ENCODE data around the gene PIGT. TPM values are rescaled to one million over a fixed set of nuclear protein-coding genes. Genes with fewer than 3 reads are reported as not detected.

Gene PIGT
- total and polyA plus RNA-seq, 2 of the 4 experiments (the other 2 are of a cell fraction) = 31.2 to 145 TPM

- H2BK5ac ChIP-seq (ENCODE audit: low read depth, low read length, poor library complexity, severe bottlenecking) = no peak overlapping the region
- H2BK120ac ChIP-seq (ENCODE audit: low read depth, low read length) = no peak overlapping the region
- ATAC-seq (ENCODE audit: low read depth) (no peak), DNase-seq (no peak)
- no peak overlapping the region for H2AK5ac ChIP-seq (ENCODE audit: low read depth, low read length)
- H3K4me2 ChIP-seq (ENCODE audit: low read depth, low read length) = no peak overlapping the region
- intact Hi-C loops (cut with micrococcal nuclease) = no loop called here
- CTCF ChIA-PET = interaction anchor here (0.6 kb wide), 1 partner anchor 47 kb away, joined by 3 read pairs; no protein-coding TSS in a partner anchor
- H4K91ac ChIP-seq (ENCODE audit: insufficient read depth, low read depth, low read length) = no peak overlapping the region
- no peaks in the 10 kb centered on the region for H4K20me1 ChIP-seq (ENCODE audit: insufficient read depth, low read length)
- no peak overlapping the region for H2AK9ac ChIP-seq (replicated peaks; ENCODE audit: low read depth, low read length, poor library complexity)
- H3K9me1 ChIP-seq (ENCODE audit: insufficient read depth, low read length) = 0 out of 2 replicates have a peak, but pooled peaks cover 3% of the 10 kb centered on the region
- H3K27me3 ChIP-seq (ENCODE audit: control insufficient read depth, insufficient read depth, low read length) = no peaks in the 10 kb centered on the region
- H3K9ac ChIP-seq (ENCODE audit: low read depth, low read length) = no peak overlapping the region
- no peak overlapping the region for H4K5ac ChIP-seq (ENCODE audit: low read depth, low read length)
- POLR2A ChIA-PET (ENCODE audit: unreplicated experiment) = no interaction called here
- no peak overlapping the region for H3K56ac ChIP-seq (ENCODE audit: extremely low read depth, insufficient read depth, low read length)
- no peak overlapping the region for H3K14ac ChIP-seq (replicated peaks; ENCODE audit: low read depth, low read length)
- no peak overlapping the region for H2BK20ac ChIP-seq (ENCODE audit: low read depth, low read length)
- no TSS peak for BruUV-seq (replicated peaks)
- no peak overlapping the region for H3K4ac ChIP-seq (ENCODE audit: low read depth, low read length)
- H3K4me1 ChIP-seq (ENCODE audit: control insufficient read depth, insufficient read depth, low read length) = peaks cover 3% of the 10 kb centered on the region; the same call in 1 of the 2 replicates
- no peak overlapping the region for H2AFZ ChIP-seq (replicated peaks; ENCODE audit: low read length, poor library complexity)
- H3K23ac ChIP-seq (ENCODE audit: low read depth, low read length) = no peak overlapping the region
- dilution Hi-C loops (cut with HindIII; ENCODE audit: low sequenced_read_pairs, unreplicated experiment) = no loop called here
- H3K4me3 ChIP-seq (ENCODE audit: insufficient read depth, low read depth, low read length) = no peak overlapping the region
- TF ChIP-seq CEBPB (IDR thresholded peaks at IDR 0.05; ENCODE audit: low read depth, low read length) = no peak
- no peak for TF ChIP-seq SMC3 (IDR thresholded peaks at IDR 0.05; ENCODE audit: low read depth, low read length)
- TF ChIP-seq RAD21 (IDR thresholded peaks at IDR 0.05; ENCODE audit: low read length) = no peak
- no peak for TF ChIP-seq RFX5 (IDR thresholded peaks at IDR 0.05; ENCODE audit: low read depth, low read length)
- TF ChIP-seq CHD1 (IDR thresholded peaks at IDR 0.05; ENCODE audit: low read depth, low read length) = no peak
- no peak for TF ChIP-seq POLR2A (IDR thresholded peaks at IDR 0.05; ENCODE audit: low read depth, low read length)
- TF ChIP-seq CTCF (conservative IDR thresholded peaks at IDR 0.05; ENCODE audit: low read depth, low read length) = no peak
- TF ChIP-seq ELK1 (IDR thresholded peaks at IDR 0.05; ENCODE audit: borderline replicate concordance, low read depth, low read length) = no peak
- TF ChIP-seq FOS (IDR thresholded peaks at IDR 0.05; ENCODE audit: low read depth, low read length) = no peak
- no peak for TF ChIP-seq MXI1 (IDR thresholded peaks at IDR 0.05; ENCODE audit: borderline replicate concordance, low read depth, low read length)
- TF ChIP-seq MAZ (IDR thresholded peaks at IDR 0.05; ENCODE audit: borderline replicate concordance, low read depth, low read length) = no peak
- TF ChIP-seq MAFK (IDR thresholded peaks at IDR 0.05; ENCODE audit: low read depth, low read length) = no peak
- TF ChIP-seq NFE2L2 (IDR thresholded peaks at IDR 0.05; ENCODE audit: low read depth, low read length) = no peak
- TF ChIP-seq, protein P1, sequence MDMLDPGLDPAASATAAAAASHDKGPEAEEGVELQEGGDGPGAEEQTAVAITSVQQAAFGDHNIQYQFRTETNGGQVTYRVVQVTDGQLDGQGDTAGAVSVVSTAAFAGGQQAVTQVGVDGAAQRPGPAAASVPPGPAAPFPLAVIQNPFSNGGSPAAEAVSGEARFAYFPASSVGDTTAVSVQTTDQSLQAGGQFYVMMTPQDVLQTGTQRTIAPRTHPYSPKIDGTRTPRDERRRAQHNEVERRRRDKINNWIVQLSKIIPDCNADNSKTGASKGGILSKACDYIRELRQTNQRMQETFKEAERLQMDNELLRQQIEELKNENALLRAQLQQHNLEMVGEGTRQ (IDR thresholded peaks at IDR 0.05; ENCODE audit: low read depth, low read length) = no peak
- TF ChIP-seq BHLHE40 (IDR thresholded peaks at IDR 0.05; ENCODE audit: low read depth, low read length) = no peak
- TF ChIP-seq RCOR1 (IDR thresholded peaks at IDR 0.05; ENCODE audit: insufficient replicate concordance, low read length) = no peak
- no peak overlapping the region for H2BK15ac ChIP-seq (ENCODE audit: low read depth, low read length)
- in situ Hi-C loops (cut with MboI; ENCODE audit: low sequenced_read_pairs) = no loop called here
- H3K79me1 ChIP-seq (ENCODE audit: low read depth in 1 of 2, low read length in 2 of 2) = peaks cover 14 to 25% of the 10 kb centered on the region in 2 experiments
- H3K27ac ChIP-seq (ENCODE audit: insufficient read depth, low read length) = no peak overlapping the region
- WGBS, 2 experiments (ENCODE audit: extremely low coverage in 2 of 2, insufficient read length in 1 of 2) = no CpG with 5 or more reads among the region's 5 CpGs
- H3K18ac ChIP-seq (ENCODE audit: low read depth, low read length) = no peak overlapping the region
- no peaks in the 10 kb centered on the region for H3K9me3 ChIP-seq (ENCODE audit: control insufficient read depth, insufficient read depth, low read length)
- no peaks in the 10 kb centered on the region; the same call in 1 of the 2 replicates for H3K36me3 ChIP-seq (ENCODE audit: control insufficient read depth, insufficient read depth, low read length)
- no peak overlapping the region for H4K8ac ChIP-seq (ENCODE audit: low read depth in 2 of 2, low read length in 2 of 2)
Measured at GRCh38 chr20:45412653-45413052, 3.3 kb upstream of the PIGT start.

All from IMR-90 (cell line).